HCT116 (cell line): ENCODE results near the gene LEFTY2. TPM values are rescaled to one million over a fixed set of nuclear protein-coding genes. Genes with fewer than 3 reads are reported as not detected.

Experiments used
- ATAC-seq: fragments of 200-7000 bp; cut with Tn5 transposase; 2 replicates; pipeline ENCODE4 v1.9.1; 2020; ENCODE audit warnings: mild to moderate bottlenecking, moderate library complexity
- BruUV-seq: library from RNA; stranded (reverse); fragments of 400-500 nt; replicated peaks from 2 replicates; lab custom pipeline; 2021; lab: Mats Ljungman, UMichigan
- CTCF ChIA-PET: fragments of 300-600 bp; sonication (Branson Sonifier 250); formaldehyde crosslinking; loops from one replicate; lab custom pipeline; 2021; ENCODE audit warnings: antibody characterized with exemption; lab: Charles Lee
- POLR2A ChIA-PET: fragments of 300-600, 350-600 bp; sonication (Branson Sonifier 250); formaldehyde crosslinking; loops from one replicate; lab custom pipeline; 2021; ENCODE audit warnings: antibody characterized with exemption; lab: Charles Lee
- RAD21 ChIA-PET, 2 experiments: fragments of 300-600 bp; sonication (Branson Sonifier 250); formaldehyde crosslinking; loops; one replicate each; lab custom pipeline; 2023; ENCODE audit warnings: low total read pairs in 2 of 2; ENCODE audit not compliant: uncharacterized antibody in 2 of 2, unreplicated experiment in 2 of 2, low non-redundant PET in 1 of 2; lab: Charles Lee
- DNase-seq: peaks from one replicate; pipeline ENCODE4 v3.0.0-alpha.2; 2010; ENCODE audit warnings: low read depth, low spot score
- H2AFZ ChIP-seq: fragments of 200-600 bp; shearing (Covaris generic), sonication (generic); 2 replicates; pipeline ENCODE4 v1.6.1; 2017; ENCODE audit warnings: low read depth, mixed run types, mixed read lengths, antibody characterized with exemption, low read length; ENCODE audit not compliant: poor library complexity, severe bottlenecking
- H3K27ac ChIP-seq: 2 replicates; pipeline ENCODE4 v1.5.1; 2012; ENCODE audit warnings: low read depth, low read length
- H3K27me3 ChIP-seq: fragments of 200-600 bp; sonication (generic); 2 replicates; pipeline ENCODE4 v1.6.1; 2016; ENCODE audit warnings: mixed run types, low read length, mixed read lengths; ENCODE audit not compliant: insufficient read depth
- H3K36me3 ChIP-seq, 2 experiments: fragments of 200-500 bp in 1 of 2; fragments of 200-600 bp in 1 of 2; sonication (Bioruptor generic) in 1 of 2; sonication (generic) in 1 of 2; 2 replicates each; pipeline versions ENCODE4 v1.5.1 to v1.6.1; 2014 to 2016; ENCODE audit warnings: low read length in 2 of 2, inconsistent platforms in 1 of 2, mixed read lengths in 1 of 2, mixed run types in 1 of 2; ENCODE audit not compliant: insufficient read depth in 2 of 2, control insufficient read depth in 1 of 2
- H3K4me1 ChIP-seq, 2 experiments: fragments of 200-600 bp in 1 of 2; sonication (generic) in 1 of 2; 2 replicates each; pipeline versions ENCODE4 v1.5.1 to v1.6.1; 2012 to 2017; ENCODE audit warnings: low read length in 2 of 2, inconsistent platforms in 1 of 2, mild to moderate bottlenecking in 1 of 2, mixed read lengths in 1 of 2, mixed run types in 1 of 2, moderate library complexity in 1 of 2; ENCODE audit not compliant: insufficient read depth in 2 of 2, control insufficient read depth in 1 of 2
- H3K4me2 ChIP-seq: fragments of 200-600 bp; sonication (generic); 2 replicates; pipeline ENCODE4 v1.6.1; 2017; ENCODE audit warnings: mixed run types, low read length, mixed read lengths
- H3K4me3 ChIP-seq, 2 experiments: fragments of 200-600 bp in 1 of 2; sonication (generic) in 1 of 2; replicated peaks in 1 of 2; 2 replicates each; pipeline ENCODE4 v1.5.1; 2011 to 2016; ENCODE audit warnings: low read length in 2 of 2, control low read depth in 1 of 2, low read depth in 1 of 2, mild to moderate bottlenecking in 1 of 2, mixed read lengths in 1 of 2, mixed run types in 1 of 2
- H3K79me2 ChIP-seq: fragments of 200-600 bp; sonication (generic); 2 replicates; pipeline ENCODE4 v1.6.1; 2017; ENCODE audit warnings: mild to moderate bottlenecking, mixed run types, low read length, moderate library complexity, mixed read lengths; ENCODE audit not compliant: insufficient read depth
- H3K9ac ChIP-seq: fragments of 200-600 bp; sonication (generic); 2 replicates; pipeline ENCODE4 v1.6.1; 2016; ENCODE audit warnings: low read length, mixed read lengths
- H3K9me2 ChIP-seq: fragments of 200-600 bp; sonication (generic), shearing (Covaris generic); 2 replicates; pipeline ENCODE4 v1.6.1; 2017; ENCODE audit warnings: mixed run types, mild to moderate bottlenecking, moderate library complexity; ENCODE audit not compliant: insufficient read depth
- H3K9me3 ChIP-seq, 2 experiments: fragments of 200-500 bp in 1 of 2; fragments of 200-600 bp in 1 of 2; sonication (Bioruptor generic) in 1 of 2; sonication (generic) in 1 of 2; 2 replicates each; pipeline ENCODE4 v1.6.1; 2014 to 2017; ENCODE audit warnings: low read length in 2 of 2, mixed read lengths in 2 of 2, inconsistent platforms in 1 of 2, low read depth in 1 of 2, mild to moderate bottlenecking in 1 of 2, mixed run types in 1 of 2, moderate library complexity in 1 of 2; ENCODE audit not compliant: control insufficient read depth in 1 of 2, insufficient read depth in 1 of 2
- H4K20me1 ChIP-seq: fragments of 200-600 bp; sonication (generic), shearing (Covaris generic); 2 replicates; pipeline ENCODE4 v1.6.1; 2017; ENCODE audit warnings: mixed run types, mild to moderate bottlenecking, moderate library complexity; ENCODE audit not compliant: insufficient read depth
- CEBPB ChIP-seq: IDR thresholded peaks from 2 replicates; pipeline ENCODE4 v1.6.1; 2012; ENCODE audit warnings: low read depth
- EGR1 ChIP-seq: IDR thresholded peaks from 2 replicates; pipeline ENCODE4 v1.6.1; 2012; ENCODE audit warnings: low read depth
- ELF1 ChIP-seq: IDR thresholded peaks from 2 replicates; pipeline ENCODE4 v1.6.1; 2012; ENCODE audit warnings: low read depth, borderline replicate concordance
- EZH2phosphoT487 ChIP-seq: fragments of 200-600 bp; IDR thresholded peaks from 2 replicates; pipeline ENCODE4 v1.6.1; 2018; ENCODE audit warnings: antibody characterized with exemption, borderline replicate concordance
- FOSL1 ChIP-seq: IDR thresholded peaks from 2 replicates; pipeline ENCODE4 v1.6.1; 2012; ENCODE audit warnings: low read depth
- POLR2AphosphoS5 ChIP-seq: IDR thresholded peaks from 2 replicates; pipeline ENCODE4 v1.6.1; 2011; ENCODE audit warnings: mild to moderate bottlenecking, low read depth, low read length, moderate library complexity
- SIN3A ChIP-seq: IDR thresholded peaks from 2 replicates; pipeline ENCODE4 v1.6.1; 2012; ENCODE audit warnings: low read depth
- SP1 ChIP-seq: IDR thresholded peaks from 2 replicates; pipeline ENCODE4 v1.6.1; 2012; ENCODE audit warnings: low read depth
- SRF ChIP-seq: IDR thresholded peaks from 2 replicates; pipeline ENCODE4 v1.6.1; 2012; ENCODE audit warnings: low read depth
- TCF7L2 ChIP-seq: IDR thresholded peaks from 2 replicates; pipeline ENCODE4 v1.7.0; 2011; ENCODE audit warnings: borderline replicate concordance, inconsistent platforms; ENCODE audit not compliant: insufficient read depth, insufficient read length; ENCODE audit errors: extremely low read depth
- YY1 ChIP-seq: IDR thresholded peaks from 2 replicates; pipeline ENCODE4 v1.6.1; 2011; ENCODE audit warnings: low read length, low read depth, moderate library complexity, mild to moderate bottlenecking; ENCODE audit not compliant: insufficient replicate concordance; ENCODE audit errors: extremely low read depth
- ZFX ChIP-seq: fragments of 450-650 bp; IDR thresholded peaks from 2 replicates; pipeline ENCODE4 v1.6.1; 2017
- ZNF274 ChIP-seq: fragments of 200-500 bp; sonication (Bioruptor generic); IDR thresholded peaks from 2 replicates; pipeline ENCODE4 v1.6.1; 2014; ENCODE audit warnings: mild to moderate bottlenecking, low read depth, low read length, inconsistent platforms
- intact Hi-C: fragments of 100-400 bp; cut with micrococcal nuclease; formaldehyde crosslinking; loops from 2 replicates; pipeline ENCODE4 v1.10.0; 2022
- total RNA-seq: library from RNA; stranded (reverse); gene quantifications from one replicate; pipeline ENCODE4 v1.2.1, GENCODE V29; 2021; ENCODE audit not compliant: unreplicated experiment
- TF ChIP-seq, protein P1 (sequence below): IDR thresholded peaks from 2 replicates; pipeline ENCODE4 v1.6.1; 2012; ENCODE audit warnings: low read depth
- TF ChIP-seq, protein P2 (sequence below), 3 experiments: fragments of 200-600 bp in 1 of 3; sonication (generic) in 1 of 3; IDR thresholded peaks in 2 of 3; conservative IDR thresholded peaks in 1 of 3; 2 replicates each; pipeline ENCODE4 v1.5.1; 2012 to 2017; ENCODE audit warnings: low read depth in 2 of 3, low read length in 2 of 3, antibody characterized with exemption in 1 of 3, borderline replicate concordance in 1 of 3, control low read depth in 1 of 3, mild to moderate bottlenecking in 1 of 3, mixed read lengths in 1 of 3, mixed run types in 1 of 3, moderate library complexity in 1 of 3; ENCODE audit not compliant: insufficient read depth in 1 of 3

The LEFTY2 gene
- total RNA-seq, 1 experiment from 2014 or later, result not detected

DNA sequence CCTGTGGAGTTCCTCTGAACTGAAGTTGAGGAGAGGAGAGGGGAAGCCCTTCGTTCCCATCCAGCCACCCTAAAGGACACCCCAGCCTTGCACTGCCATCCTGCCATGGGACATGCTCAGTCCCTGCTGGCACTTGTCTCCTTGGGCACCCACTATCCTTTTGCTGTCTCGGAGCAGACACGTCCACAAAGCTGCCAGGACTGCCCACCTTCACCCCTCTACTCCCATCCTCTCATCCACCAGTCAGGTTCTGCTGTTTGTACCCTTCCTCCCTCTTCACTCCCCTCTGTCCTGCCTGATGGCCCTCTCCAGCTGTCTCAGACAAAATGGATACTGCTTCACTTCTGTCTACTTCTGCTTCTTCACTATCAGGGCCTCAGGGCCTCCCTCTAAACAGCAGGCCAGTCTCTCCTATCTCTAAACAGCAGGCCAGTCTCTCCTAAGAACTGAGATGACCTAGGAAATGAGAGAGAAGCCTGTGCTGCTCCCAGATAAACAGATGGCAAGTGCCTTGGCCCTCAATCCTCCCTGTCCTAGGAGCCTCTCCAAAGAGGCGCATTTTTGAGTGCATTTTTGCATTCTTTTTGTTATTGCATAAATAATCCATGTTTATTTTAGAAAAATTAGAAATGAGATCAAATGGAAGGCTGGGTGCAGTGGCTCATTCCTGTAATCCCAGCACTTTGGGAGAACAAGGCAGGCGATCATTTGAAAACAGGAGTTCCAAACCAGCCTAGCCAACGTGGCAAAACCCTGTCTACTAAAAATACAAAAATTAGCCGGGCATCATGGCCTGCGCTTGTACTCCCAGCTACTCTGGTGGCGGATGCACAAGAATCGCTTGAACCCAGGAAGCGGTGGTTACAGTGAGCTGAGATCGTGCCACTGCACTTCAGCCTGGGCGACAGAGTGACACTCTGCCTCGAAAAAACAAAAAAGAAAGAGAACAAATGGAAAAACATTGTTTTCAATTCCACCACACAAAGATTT, 12.5 kb downstream of the LEFTY2 start:
- intact Hi-C loops, result no loop called here
- no peaks in the 10 kb centered on the region for H3K9me2 ChIP-seq
- POLR2A ChIA-PET, result no interaction called here
- H3K27ac ChIP-seq, result no peak overlapping the region
- H3K4me2 ChIP-seq, result no peak overlapping the region
- H3K79me2 ChIP-seq, result peaks cover 6% of the 10 kb centered on the region
- no peaks in the 10 kb centered on the region for H4K20me1 ChIP-seq
- RAD21 ChIA-PET, result no interaction called here
- no peak overlapping the region for H2AFZ ChIP-seq
- H3K36me3 ChIP-seq, result no peaks in the 10 kb centered on the region
- DNase-seq (no peak), ATAC-seq (no peak)
- H3K9ac ChIP-seq, result no peak overlapping the region
- no TSS peak for BruUV-seq
- TF ChIP-seq EGR1 (no peak), TCF7L2 (no peak), SIN3A (no peak), YY1 (no peak), ZNF274 (no peak), CEBPB (no peak), FOSL1 (no peak), ELF1 (no peak), EZH2phosphoT487 (no peak), SP1 (no peak), SRF (no peak), ZFX (no peak), POLR2AphosphoS5 (no peak)
- TF ChIP-seq, protein P1, sequence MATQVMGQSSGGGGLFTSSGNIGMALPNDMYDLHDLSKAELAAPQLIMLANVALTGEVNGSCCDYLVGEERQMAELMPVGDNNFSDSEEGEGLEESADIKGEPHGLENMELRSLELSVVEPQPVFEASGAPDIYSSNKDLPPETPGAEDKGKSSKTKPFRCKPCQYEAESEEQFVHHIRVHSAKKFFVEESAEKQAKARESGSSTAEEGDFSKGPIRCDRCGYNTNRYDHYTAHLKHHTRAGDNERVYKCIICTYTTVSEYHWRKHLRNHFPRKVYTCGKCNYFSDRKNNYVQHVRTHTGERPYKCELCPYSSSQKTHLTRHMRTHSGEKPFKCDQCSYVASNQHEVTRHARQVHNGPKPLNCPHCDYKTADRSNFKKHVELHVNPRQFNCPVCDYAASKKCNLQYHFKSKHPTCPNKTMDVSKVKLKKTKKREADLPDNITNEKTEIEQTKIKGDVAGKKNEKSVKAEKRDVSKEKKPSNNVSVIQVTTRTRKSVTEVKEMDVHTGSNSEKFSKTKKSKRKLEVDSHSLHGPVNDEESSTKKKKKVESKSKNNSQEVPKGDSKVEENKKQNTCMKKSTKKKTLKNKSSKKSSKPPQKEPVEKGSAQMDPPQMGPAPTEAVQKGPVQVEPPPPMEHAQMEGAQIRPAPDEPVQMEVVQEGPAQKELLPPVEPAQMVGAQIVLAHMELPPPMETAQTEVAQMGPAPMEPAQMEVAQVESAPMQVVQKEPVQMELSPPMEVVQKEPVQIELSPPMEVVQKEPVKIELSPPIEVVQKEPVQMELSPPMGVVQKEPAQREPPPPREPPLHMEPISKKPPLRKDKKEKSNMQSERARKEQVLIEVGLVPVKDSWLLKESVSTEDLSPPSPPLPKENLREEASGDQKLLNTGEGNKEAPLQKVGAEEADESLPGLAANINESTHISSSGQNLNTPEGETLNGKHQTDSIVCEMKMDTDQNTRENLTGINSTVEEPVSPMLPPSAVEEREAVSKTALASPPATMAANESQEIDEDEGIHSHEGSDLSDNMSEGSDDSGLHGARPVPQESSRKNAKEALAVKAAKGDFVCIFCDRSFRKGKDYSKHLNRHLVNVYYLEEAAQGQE, result no peak
- TF ChIP-seq, protein P2, sequence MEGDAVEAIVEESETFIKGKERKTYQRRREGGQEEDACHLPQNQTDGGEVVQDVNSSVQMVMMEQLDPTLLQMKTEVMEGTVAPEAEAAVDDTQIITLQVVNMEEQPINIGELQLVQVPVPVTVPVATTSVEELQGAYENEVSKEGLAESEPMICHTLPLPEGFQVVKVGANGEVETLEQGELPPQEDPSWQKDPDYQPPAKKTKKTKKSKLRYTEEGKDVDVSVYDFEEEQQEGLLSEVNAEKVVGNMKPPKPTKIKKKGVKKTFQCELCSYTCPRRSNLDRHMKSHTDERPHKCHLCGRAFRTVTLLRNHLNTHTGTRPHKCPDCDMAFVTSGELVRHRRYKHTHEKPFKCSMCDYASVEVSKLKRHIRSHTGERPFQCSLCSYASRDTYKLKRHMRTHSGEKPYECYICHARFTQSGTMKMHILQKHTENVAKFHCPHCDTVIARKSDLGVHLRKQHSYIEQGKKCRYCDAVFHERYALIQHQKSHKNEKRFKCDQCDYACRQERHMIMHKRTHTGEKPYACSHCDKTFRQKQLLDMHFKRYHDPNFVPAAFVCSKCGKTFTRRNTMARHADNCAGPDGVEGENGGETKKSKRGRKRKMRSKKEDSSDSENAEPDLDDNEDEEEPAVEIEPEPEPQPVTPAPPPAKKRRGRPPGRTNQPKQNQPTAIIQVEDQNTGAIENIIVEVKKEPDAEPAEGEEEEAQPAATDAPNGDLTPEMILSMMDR (IDR thresholded peaks at IDR 0.05 in 2 of 3, conservative IDR thresholded peaks at IDR 0.05 in 1 of 3; ENCODE audit: borderline replicate concordance in 1 of 3, insufficient read depth in 1 of 3, low read depth in 2 of 3, low read length in 2 of 3), result no peak
- no peak overlapping the region for H3K4me3 ChIP-seq
- peaks cover 3 to 9% of the 10 kb centered on the region in 2 experiments; a peak in 3 of 4 replicates for H3K4me1 ChIP-seq
- H3K27me3 ChIP-seq, result no peaks in the 10 kb centered on the region
- CTCF ChIA-PET, result no interaction called here
- no peaks in the 10 kb centered on the region for H3K9me3 ChIP-seq
